Muscle layer of duodenum (tissue), 2 donors: ENCODE measurements around the gene FBXW11.

Experiments
- H3K27ac ChIP-seq: one replicate; pipeline ENCODE4 v1.7.0; 2013; ENCODE audit warnings: mild to moderate bottlenecking, low read length
- H3K27me3 ChIP-seq: one replicate; pipeline ENCODE4 v1.7.0; 2013; ENCODE audit warnings: low read depth, mild to moderate bottlenecking, control low read depth, low read length
- H3K36me3 ChIP-seq, 2 donors: one replicate each; pipeline ENCODE4 v1.7.0; 2013; ENCODE audit warnings: low read length in 2 of 2, control low read depth in 1 of 2, mild to moderate bottlenecking in 1 of 2; ENCODE audit not compliant: insufficient read depth in 2 of 2, control insufficient read depth in 1 of 2
- H3K4me1 ChIP-seq, 2 donors: one replicate each; pipeline ENCODE4 v1.7.0; 2013; ENCODE audit warnings: low read length in 2 of 2, mild to moderate bottlenecking in 2 of 2, control low read depth in 1 of 2, moderate library complexity in 1 of 2; ENCODE audit not compliant: insufficient read depth in 2 of 2, control insufficient read depth in 1 of 2
- H3K4me3 ChIP-seq, 2 donors: one replicate each; pipeline ENCODE4 v1.7.0; 2013; ENCODE audit warnings: low read length in 2 of 2, low read depth in 1 of 2, mild to moderate bottlenecking in 1 of 2
- H3K9me3 ChIP-seq, 2 donors: one replicate each; pipeline ENCODE4 v1.7.0; 2013; ENCODE audit warnings: low read length in 2 of 2, control low read depth in 1 of 2, mild to moderate bottlenecking in 1 of 2; ENCODE audit not compliant: control insufficient read depth in 1 of 2
- donor health status: healthy.

FBXW11 gene

GRCh38 chr5:172010278-172010677 lies 3.8 kb upstream of the FBXW11 start:
- Histone ChIP-seq H3K4me3 (no peak overlapping the region), H3K4me1 (peaks cover 0 to 10% of the 10 kb centered on the region in 2 donors), H3K9me3 (no peaks in the 10 kb centered on the region), H3K36me3 (peaks cover 0 to 10% of the 10 kb centered on the region in 2 donors), H3K27ac (no peak overlapping the region), H3K27me3 (no peaks in the 10 kb centered on the region)

GRCh38 chr5:172009536-172010270 lies 3.3 kb upstream of the FBXW11 start:
- H3K36me3 ChIP-seq, result peaks cover 0 to 10% of the 10 kb centered on the region in 2 donors
- no peak overlapping the region for H3K27ac ChIP-seq
- peaks cover 0 to 15% of the 10 kb centered on the region in 2 donors for H3K4me1 ChIP-seq
- no peaks in the 10 kb centered on the region for H3K27me3 ChIP-seq
- no peak overlapping the region for H3K4me3 ChIP-seq
- no peaks in the 10 kb centered on the region for H3K9me3 ChIP-seq

GRCh38 chr5:172008689-172009141 lies 2.3 kb upstream of the FBXW11 start:
- Histone ChIP-seq H3K36me3 (peaks cover 0 to 10% of the 10 kb centered on the region in 2 donors), H3K4me3 (no peak overlapping the region), H3K4me1 (peaks cover 5 to 22% of the 10 kb centered on the region in 2 donors)

GRCh38 chr5:172008111-172008455 lies 1.6 kb upstream of the FBXW11 start:
- Histone ChIP-seq H3K27me3 (no peaks in the 10 kb centered on the region), H3K4me1 (peaks cover 12 to 28% of the 10 kb centered on the region in 2 donors), H3K36me3 (peaks cover 0 to 10% of the 10 kb centered on the region in 2 donors), H3K4me3 (no peak overlapping the region), H3K9me3 (no peaks in the 10 kb centered on the region), H3K27ac (no peak overlapping the region)

More at GRCh38 chr5:172008689-172009141, 2.3 kb upstream of the FBXW11 start:
- Histone ChIP-seq H3K9me3 (no peaks in the 10 kb centered on the region), H3K27me3 (no peaks in the 10 kb centered on the region), H3K27ac (no peak overlapping the region)

- H3K4me3 ChIP-seq, result peak overlapping the region; percentile 92
- H3K4me1 ChIP-seq, result peaks cover 15 to 28% of the 10 kb centered on the region in 2 donors
- no peaks in the 10 kb centered on the region for H3K9me3 ChIP-seq
- H3K36me3 ChIP-seq, result peaks cover 0 to 10% of the 10 kb centered on the region in 2 donors
- no peaks in the 10 kb centered on the region for H3K27me3 ChIP-seq
- peak overlapping the region; percentile 93 for H3K27ac ChIP-seq
These were observed 1.0 kb upstream of the FBXW11 start for GRCh38 chr5:172007175-172008110.

GRCh38 chr5:172005708-172006320 lies 624 bp downstream of the FBXW11 start:
- Histone ChIP-seq H3K36me3 (peaks cover 0 to 10% of the 10 kb centered on the region in 2 donors), H3K9me3 (no peaks in the 10 kb centered on the region), H3K27ac (peak overlapping the region; percentile 93), H3K27me3 (no peaks in the 10 kb centered on the region), H3K4me1 (peaks cover 15 to 28% of the 10 kb centered on the region in 2 donors), H3K4me3 (peak overlapping the region; percentile 92)

- H3K4me1 ChIP-seq, result peaks cover 15 to 30% of the 10 kb centered on the region in 2 donors
- peaks cover 0 to 10% of the 10 kb centered on the region in 2 donors for H3K36me3 ChIP-seq
- H3K27ac ChIP-seq, result peak overlapping the region; percentile 93
- peak overlapping the region; percentile 92 for H3K4me3 ChIP-seq
- H3K9me3 ChIP-seq, result no peaks in the 10 kb centered on the region
- H3K27me3 ChIP-seq, result no peaks in the 10 kb centered on the region
These were observed 1.6 kb downstream of the FBXW11 start for GRCh38 chr5:172004824-172005237.

GRCh38 chr5:172003746-172004145 lies 2.7 kb downstream of the FBXW11 start:
- Histone ChIP-seq H3K4me3 (no peak overlapping the region), H3K9me3 (no peaks in the 10 kb centered on the region), H3K36me3 (peaks cover 0 to 10% of the 10 kb centered on the region in 2 donors), H3K27me3 (no peaks in the 10 kb centered on the region), H3K4me1 (peaks cover 15 to 35% of the 10 kb centered on the region in 2 donors), H3K27ac (peak overlapping the region; percentile 18)

GRCh38 chr5:172002840-172003512 lies 3.5 kb downstream of the FBXW11 start:
- H3K4me1 ChIP-seq, result peaks cover 15 to 33% of the 10 kb centered on the region in 2 donors
- H3K27ac ChIP-seq, result peak overlapping the region; percentile 18
- H3K4me3 ChIP-seq, result no peak overlapping the region
- H3K36me3 ChIP-seq, result peaks cover 0 to 10% of the 10 kb centered on the region in 2 donors
- no peaks in the 10 kb centered on the region for H3K9me3 ChIP-seq
- no peaks in the 10 kb centered on the region for H3K27me3 ChIP-seq

- H3K4me1 ChIP-seq, result peaks cover 15 to 27% of the 10 kb centered on the region in 2 donors
- H3K27ac ChIP-seq, result no peak overlapping the region
- no peaks in the 10 kb centered on the region for H3K27me3 ChIP-seq
- peaks cover 0 to 10% of the 10 kb centered on the region in 2 donors for H3K36me3 ChIP-seq
- H3K9me3 ChIP-seq, result no peaks in the 10 kb centered on the region
- H3K4me3 ChIP-seq, result no peak overlapping the region
These were observed 4.1 kb downstream of the FBXW11 start for GRCh38 chr5:172002310-172002709.
